Rectal smooth muscle tissue (tissue), 1 donor: Measurements from ENCODE around the gene TMEM50A.
"Not testable (repeated sequence)": the region's sequence is repeated elsewhere in the genome, so short reads cannot be mapped to it uniquely, and the experiment has no call there.

ENCODE experiments used
- H3K27ac ChIP-seq: one replicate; pipeline ENCODE4 v1.7.0; 2013; ENCODE audit warnings: low read depth, low read length, inconsistent platforms
- H3K27me3 ChIP-seq: one replicate; pipeline ENCODE4 v1.7.0; 2013; ENCODE audit warnings: low read length; ENCODE audit not compliant: control insufficient read depth, insufficient read depth
- H3K36me3 ChIP-seq: one replicate; pipeline ENCODE4 v1.7.0; 2013; ENCODE audit warnings: low read length; ENCODE audit not compliant: control insufficient read depth, insufficient read depth
- H3K4me1 ChIP-seq: one replicate; pipeline ENCODE4 v1.7.0; 2013; ENCODE audit warnings: low read length; ENCODE audit not compliant: control insufficient read depth, insufficient read depth
- H3K4me3 ChIP-seq: one replicate; pipeline ENCODE4 v1.7.0; 2013; ENCODE audit warnings: low read length
- H3K9ac ChIP-seq: one replicate; pipeline ENCODE4 v1.7.0; 2013; ENCODE audit warnings: low read length

Gene TMEM50A

DNA sequence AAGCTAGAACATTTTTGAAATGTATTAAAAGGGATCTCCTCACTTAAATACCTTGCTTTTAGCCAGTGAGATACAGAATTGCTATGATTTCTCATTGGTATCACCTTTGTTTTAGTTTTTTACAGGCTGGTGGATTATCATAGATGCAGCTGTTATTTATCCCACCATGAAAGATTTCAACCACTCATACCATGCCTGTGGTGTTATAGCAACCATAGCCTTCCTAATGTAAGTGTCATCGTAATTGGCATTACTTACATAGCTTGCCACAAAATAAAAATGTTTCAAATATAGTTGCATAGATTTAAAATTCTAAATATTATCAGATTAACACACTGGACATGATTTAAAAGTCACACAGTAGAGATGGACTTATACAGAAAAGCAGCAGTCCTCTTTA is 4.7 kb downstream of the TMEM50A start:
- Histone ChIP-seq H3K4me1 (peaks cover 7% of the 10 kb centered on the region), H3K36me3 (peaks cover 2% of the 10 kb centered on the region), H3K9ac (no peak overlapping the region), H3K4me3 (no peak overlapping the region), H3K27ac (no peak overlapping the region), H3K27me3 (no peaks in the 10 kb centered on the region)

DNA sequence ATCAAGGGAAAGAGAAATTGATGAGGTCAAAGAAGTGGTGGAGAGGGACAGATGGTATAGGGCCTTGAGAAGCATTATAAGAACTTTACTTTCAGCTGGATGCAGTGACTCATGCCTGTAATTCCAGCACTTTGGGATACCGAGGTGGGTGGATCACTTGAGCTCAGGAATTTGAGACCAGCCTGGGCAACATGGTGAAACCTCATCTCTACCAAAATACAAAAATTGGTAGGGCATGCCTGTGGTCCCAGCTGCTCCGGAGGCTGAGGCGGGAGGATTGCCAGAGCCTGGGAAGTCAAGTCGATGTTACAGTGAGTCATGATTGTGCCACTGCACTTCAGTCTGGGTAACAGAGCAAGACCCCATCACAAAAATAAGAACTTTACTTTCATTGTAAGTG is 5.7 kb downstream of the TMEM50A start:
- Histone ChIP-seq H3K4me3 (no peak overlapping the region), H3K27ac (no peak overlapping the region), H3K4me1 (peaks cover 7% of the 10 kb centered on the region), H3K36me3 (peaks cover 2% of the 10 kb centered on the region), H3K27me3 (no peaks in the 10 kb centered on the region), H3K9ac (no peak overlapping the region)

DNA sequence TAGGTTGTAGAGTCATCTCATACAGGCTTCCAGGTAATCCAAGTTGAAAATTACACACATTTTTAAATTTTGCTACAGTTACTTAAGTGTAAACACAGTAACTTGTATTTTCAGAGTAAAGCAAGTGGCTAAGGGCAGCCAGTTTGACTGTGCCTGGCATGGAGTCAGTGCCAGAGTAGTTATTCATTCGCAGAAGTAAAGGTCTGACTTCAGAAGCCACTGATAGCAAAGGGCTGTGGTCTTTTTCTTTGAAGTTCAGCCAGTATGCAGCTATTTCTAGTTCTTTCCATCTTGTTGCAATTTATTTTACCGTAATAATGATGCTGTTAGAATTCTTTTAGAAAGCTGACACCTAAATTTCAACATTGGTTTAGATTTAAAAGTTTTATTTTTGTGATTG is 9.4 kb downstream of the TMEM50A start:
- Histone ChIP-seq H3K4me1 (no peaks in the 10 kb centered on the region), H3K9ac (no peak overlapping the region), H3K36me3 (peaks cover 2% of the 10 kb centered on the region), H3K27me3 (no peaks in the 10 kb centered on the region), H3K27ac (no peak overlapping the region), H3K4me3 (no peak overlapping the region)

DNA sequence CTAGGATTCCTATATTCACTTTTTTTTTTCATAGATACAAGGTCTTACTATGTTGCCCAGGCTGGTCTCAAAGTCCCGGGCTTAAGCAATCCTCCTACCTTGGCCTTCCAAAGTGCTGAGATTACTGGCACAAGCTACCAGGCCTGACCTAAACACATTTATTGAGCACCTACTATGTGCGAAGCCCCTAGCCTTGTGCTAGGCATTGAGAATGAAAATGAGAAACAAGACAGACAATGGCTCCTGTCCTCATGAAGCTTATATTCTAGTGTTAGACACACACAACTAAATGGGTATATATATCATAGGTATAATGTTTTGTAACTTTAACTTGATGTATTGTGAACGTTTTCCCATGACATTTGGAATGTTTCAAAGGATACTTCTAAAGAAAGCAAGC is 11.5 kb downstream of the TMEM50A start:
- Histone ChIP-seq H3K4me1 (no peaks in the 10 kb centered on the region), H3K9ac (no peak overlapping the region), H3K4me3 (no peak overlapping the region), H3K27ac (no peak overlapping the region), H3K27me3 (no peaks in the 10 kb centered on the region), H3K36me3 (peaks cover 8% of the 10 kb centered on the region)

DNA sequence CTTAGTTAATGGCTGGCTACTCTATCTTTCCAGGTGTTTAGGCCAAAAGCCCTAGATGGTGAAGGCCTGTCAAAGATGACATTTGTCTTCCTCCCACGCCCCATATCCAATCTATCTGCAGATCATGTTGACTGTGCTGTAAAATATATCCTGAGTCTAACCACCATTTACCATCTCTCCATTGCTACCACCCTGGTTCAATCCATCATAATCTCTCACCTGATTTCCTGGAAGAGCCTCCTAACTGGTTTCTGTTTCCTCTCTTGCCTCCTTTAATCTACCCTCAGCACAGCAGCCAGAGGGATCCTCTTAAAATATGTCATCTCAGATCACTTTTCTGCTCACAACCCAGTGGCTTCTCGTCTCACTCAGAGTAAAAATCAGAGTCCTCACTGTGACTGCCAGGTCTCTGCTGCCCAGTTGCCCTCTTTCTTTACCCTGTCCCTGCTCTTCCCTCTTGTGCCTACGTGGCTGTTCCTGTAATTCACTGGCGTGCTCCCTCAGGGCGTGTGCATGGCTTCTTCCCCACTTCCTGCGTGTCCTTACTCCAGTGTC is 17.8 kb downstream of the TMEM50A start:
- Histone ChIP-seq H3K27me3 (no peaks in the 10 kb centered on the region), H3K9ac (no peak overlapping the region), H3K4me1 (no peaks in the 10 kb centered on the region), H3K27ac (no peak overlapping the region), H3K4me3 (no peak overlapping the region), H3K36me3 (peaks cover 16% of the 10 kb centered on the region)

DNA sequence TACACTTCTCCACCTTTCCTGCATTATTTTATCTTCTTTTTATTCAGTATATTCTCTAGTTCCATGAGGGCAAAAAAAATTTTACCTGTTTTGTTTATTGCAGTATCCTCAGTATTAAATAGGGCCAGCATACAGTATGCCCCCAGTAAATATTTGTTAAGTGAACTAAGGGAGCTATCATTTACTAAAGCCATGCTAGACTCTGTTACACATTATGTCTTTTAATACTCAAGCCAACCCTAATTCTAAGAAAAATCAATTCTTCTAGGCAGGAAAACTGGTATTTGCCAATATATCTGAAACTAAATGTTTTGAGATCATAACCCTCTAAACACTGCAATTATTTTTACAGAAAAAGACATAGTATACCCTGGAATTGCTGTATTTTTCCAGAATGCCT is 18.3 kb downstream of the TMEM50A start:
- Histone ChIP-seq H3K27me3 (no peaks in the 10 kb centered on the region), H3K27ac (no peak overlapping the region), H3K36me3 (peaks cover 21% of the 10 kb centered on the region), H3K4me1 (no peaks in the 10 kb centered on the region), H3K9ac (no peak overlapping the region), H3K4me3 (no peak overlapping the region)

DNA sequence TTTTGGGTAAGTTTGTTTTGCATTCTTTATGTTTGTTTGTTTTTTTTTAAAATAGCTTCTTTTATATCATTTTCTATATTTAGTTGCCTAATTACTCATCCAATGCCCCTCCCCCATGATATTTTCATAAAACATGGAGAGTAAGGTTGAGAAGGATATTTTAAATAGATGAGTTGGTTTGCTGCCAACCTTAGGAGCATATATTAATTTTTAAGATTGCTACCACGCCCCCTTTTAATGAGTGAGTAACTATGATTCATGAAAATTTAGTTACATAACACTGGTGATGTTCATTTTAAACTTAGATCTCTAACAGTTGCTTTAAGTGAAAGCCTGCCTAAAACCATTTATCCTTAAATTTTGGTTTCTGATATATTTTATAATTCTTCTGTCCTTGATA is 18.7 kb downstream of the TMEM50A start:
- Histone ChIP-seq H3K36me3 (peaks cover 26% of the 10 kb centered on the region), H3K4me3 (no peak overlapping the region), H3K27me3 (no peaks in the 10 kb centered on the region), H3K9ac (no peak overlapping the region), H3K4me1 (peaks cover 2% of the 10 kb centered on the region), H3K27ac (no peak overlapping the region)

DNA sequence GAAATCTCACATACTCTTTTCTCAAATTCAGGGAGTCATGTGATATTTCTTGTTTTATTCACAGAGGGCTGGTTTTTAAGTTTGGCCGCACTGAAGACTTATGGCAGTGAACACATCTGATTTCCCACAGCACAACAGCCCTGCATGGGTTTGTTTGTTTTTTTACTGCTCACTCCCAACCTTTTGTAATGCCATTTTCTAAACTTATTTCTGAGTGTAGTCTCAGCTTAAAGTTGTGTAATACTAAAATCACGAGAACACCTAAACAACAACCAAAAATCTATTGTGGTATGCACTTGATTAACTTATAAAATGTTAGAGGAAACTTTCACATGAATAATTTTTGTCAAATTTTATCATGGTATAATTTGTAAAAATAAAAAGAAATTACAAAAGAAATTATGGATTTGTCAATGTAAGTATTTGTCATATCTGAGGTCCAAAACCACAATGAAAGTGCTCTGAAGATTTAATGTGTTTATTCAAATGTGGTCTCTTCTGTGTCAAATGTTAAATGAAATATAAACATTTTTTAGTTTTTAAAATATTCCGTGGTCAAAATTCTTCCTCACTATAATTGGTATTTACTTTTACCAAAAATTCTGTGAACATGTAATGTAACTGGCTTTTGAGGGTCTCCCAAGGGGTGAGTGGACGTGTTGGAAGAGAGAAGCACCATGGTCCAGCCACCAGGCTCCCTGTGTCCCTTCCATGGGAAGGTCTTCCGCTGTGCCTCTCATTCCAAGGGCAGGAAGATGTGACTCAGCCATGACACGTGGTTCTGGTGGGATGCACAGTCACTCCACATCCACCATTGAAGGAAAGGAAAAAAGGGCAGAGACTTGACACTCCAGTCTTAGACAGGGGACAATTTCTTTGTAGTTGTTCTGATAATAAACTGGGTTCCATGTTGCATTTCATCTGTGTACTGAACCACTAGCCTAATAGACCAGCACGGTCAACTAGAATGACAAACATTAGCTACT is 22.8 kb downstream of the TMEM50A start:
- Histone ChIP-seq H3K27ac (no peak overlapping the region), H3K27me3 (no peaks in the 10 kb centered on the region), H3K9ac (no peak overlapping the region), H3K4me1 (peaks cover 3% of the 10 kb centered on the region), H3K4me3 (no peak overlapping the region), H3K36me3 (peaks cover 20% of the 10 kb centered on the region)

DNA sequence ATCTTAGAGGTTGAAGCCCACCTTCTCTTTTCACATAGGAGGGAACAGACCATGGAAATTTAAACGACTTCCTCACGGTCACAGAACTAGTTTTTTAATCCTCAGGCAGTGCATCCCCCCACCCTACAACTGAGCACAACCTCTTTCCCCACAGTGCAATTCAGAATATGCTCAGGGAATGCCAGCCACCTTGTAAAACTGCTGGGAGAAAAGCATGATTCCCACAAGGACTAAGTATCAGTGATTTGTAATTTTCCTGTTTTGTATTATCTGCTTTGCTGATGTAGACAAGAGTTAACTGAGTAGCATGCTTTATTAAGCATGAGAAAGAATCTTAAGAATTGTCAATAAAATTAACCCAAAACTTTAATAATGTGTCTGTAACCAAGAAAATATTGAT is 23.8 kb downstream of the TMEM50A start:
- no peak overlapping the region for H3K9ac ChIP-seq
- H3K27me3 ChIP-seq, result no peaks in the 10 kb centered on the region
- no peak overlapping the region for H3K27ac ChIP-seq
- no peak overlapping the region for H3K4me3 ChIP-seq
- H3K4me1 ChIP-seq, result peaks cover 3% of the 10 kb centered on the region
- peaks cover 14% of the 10 kb centered on the region for H3K36me3 ChIP-seq

DNA sequence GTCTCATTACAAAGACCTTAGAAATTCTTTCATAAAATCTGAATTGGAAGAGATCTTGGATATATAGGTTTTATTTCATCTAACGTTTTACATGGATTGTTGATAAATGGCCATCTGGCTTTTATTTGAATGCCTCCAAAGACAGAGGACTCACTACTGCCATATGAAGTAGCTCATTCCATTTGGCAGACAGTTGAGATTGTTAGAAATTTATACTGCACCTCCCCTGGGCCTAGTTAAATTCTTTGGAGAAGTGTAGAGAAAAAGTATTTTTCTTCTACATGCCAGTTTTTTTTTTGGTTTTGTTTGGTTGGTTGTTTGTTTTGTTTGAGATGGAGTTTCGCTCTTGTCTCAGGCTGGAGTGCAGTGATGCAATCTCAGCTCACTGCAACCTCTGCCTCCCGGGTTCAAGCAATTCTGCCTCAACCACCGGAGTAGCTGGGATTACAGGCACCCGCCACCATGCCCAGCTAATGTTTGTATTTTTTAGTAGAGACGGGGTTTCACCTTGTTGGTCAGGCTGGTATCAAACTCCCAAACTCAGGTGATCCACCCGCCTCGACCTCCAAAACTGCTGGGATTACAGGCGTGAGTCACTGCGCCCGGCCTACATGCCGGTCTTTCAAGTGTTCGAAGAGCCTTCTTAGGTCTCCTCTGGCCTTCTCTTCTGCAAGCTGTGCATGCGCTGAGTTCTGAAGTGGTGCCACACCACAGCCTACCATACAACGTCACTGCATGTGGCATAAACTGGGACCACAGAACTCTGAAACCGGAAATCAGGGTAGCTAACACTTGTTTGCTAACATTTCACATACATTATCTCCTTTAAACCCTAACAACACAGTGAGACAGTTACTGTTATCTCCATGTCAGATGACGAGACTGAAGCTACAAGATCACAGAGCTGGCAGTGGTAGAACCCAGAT is 24.8 kb downstream of the TMEM50A start:
- not testable (repeated sequence) for H3K4me1 ChIP-seq, H3K9ac ChIP-seq, H3K4me3 ChIP-seq, H3K27ac ChIP-seq, H3K27me3 ChIP-seq
- H3K36me3 ChIP-seq, result peaks cover 14% of the 10 kb centered on the region

DNA sequence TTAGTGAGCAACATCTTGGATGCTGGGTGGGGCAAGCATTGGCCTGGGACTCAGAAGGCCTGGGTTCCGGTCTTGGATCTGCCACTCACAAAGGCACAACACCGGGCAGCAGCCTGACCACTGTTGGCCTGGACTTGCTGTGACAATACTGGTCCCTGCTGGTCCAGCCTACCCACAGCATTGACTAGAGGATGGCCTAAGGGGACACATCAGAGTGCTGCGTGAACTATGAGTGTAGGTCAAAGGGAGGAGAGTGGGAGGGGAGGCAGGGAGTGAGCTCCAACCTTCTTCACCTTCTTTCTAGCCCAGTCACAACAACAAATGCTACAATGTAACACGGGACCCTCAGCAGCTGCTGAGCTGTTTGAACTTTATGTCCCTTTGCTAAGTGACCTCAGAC is 31.1 kb downstream of the TMEM50A start:
- Histone ChIP-seq H3K36me3 (no peaks in the 10 kb centered on the region), H3K27ac (no peak overlapping the region), H3K4me3 (no peak overlapping the region), H3K27me3 (no peaks in the 10 kb centered on the region), H3K9ac (no peak overlapping the region), H3K4me1 (no peaks in the 10 kb centered on the region)

DNA sequence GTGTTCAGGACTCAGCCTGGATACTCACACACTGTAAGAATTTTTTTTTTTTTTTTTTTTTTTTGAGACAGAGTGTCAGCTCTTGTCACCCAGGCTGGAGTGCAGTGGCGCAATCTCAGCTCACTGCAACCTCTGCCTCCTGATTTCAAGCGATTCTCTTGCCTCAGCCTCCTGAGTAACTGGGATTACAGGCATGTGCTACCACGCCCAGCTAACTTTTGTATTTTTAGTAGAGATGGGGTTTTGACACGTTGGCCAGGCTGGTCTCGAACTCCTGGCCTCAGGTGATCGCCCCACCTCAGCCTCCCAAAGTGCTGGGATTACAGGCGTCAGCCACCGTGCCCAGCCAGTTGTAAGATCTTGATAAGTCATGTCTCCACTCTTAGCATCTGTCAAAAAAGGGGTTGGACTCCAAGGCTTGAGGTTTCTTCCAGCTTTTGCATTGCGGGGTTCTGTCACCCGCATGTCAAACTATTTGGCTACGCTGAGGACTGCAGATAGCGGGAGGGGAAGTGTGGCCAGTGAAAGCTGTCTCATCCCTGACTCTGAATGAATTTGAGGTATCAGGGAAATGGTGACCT is 31.6 kb downstream of the TMEM50A start:
- not testable (repeated sequence) for H3K9ac ChIP-seq, H3K4me1 ChIP-seq, H3K27ac ChIP-seq, H3K36me3 ChIP-seq, H3K27me3 ChIP-seq, H3K4me3 ChIP-seq
